GM18951 (cell line): ENCODE results near the gene OR2F2.

Source experiments
- POLR2A ChIP-seq: IDR thresholded peaks from 4 replicates; pipeline ENCODE4 v1.6.1; 2011; ENCODE audit warnings: mild to moderate bottlenecking; ENCODE audit not compliant: insufficient read length, insufficient read depth; ENCODE audit errors: extremely low read depth
- in situ Hi-C: fragments of 300-500 bp; cut with MboI; formaldehyde crosslinking; loops from one replicate; pipeline ENCODE4 v1.12.0; 2022; ENCODE audit warnings: low sequenced_read_pairs, mixed read lengths, inconsistent platforms; ENCODE audit not compliant: unreplicated experiment

Gene OR2F2

GRCh38 chr7:143975617-143976016 is 40.6 kb downstream of the OR2F2 start:
- in situ Hi-C loops = no loop called here
- no peak for TF ChIP-seq POLR2A

GRCh38 chr7:143978585-143978984 is 43.6 kb downstream of the OR2F2 start:
- in situ Hi-C loops = no loop called here
- TF ChIP-seq POLR2A = no peak

- no peak for TF ChIP-seq POLR2A
- in situ Hi-C loops = no loop called here
Measured at GRCh38 chr7:143979359-143979758, 44.3 kb downstream of the OR2F2 start.

- no peak for TF ChIP-seq POLR2A
- in situ Hi-C loops = no loop called here
Measured at GRCh38 chr7:143979998-143980397, 45.0 kb downstream of the OR2F2 start.

- TF ChIP-seq POLR2A = no peak
- in situ Hi-C loops = no loop called here
Measured at GRCh38 chr7:143980746-143981510, 45.9 kb downstream of the OR2F2 start.

- TF ChIP-seq POLR2A = no peak
- in situ Hi-C loops = no loop called here
Measured at GRCh38 chr7:143983960-143984359, 48.9 kb downstream of the OR2F2 start.
